Anterior cingulate cortex (tissue), 58 donors: ENCODE data around the gene SH3D21.

ENCODE experiments used
- DNase-seq, 58 donors: peaks; one replicate each; lab custom pipeline; 2025; lab: John Stamatoyannopoulos, UW

SH3D21 gene

DNA sequence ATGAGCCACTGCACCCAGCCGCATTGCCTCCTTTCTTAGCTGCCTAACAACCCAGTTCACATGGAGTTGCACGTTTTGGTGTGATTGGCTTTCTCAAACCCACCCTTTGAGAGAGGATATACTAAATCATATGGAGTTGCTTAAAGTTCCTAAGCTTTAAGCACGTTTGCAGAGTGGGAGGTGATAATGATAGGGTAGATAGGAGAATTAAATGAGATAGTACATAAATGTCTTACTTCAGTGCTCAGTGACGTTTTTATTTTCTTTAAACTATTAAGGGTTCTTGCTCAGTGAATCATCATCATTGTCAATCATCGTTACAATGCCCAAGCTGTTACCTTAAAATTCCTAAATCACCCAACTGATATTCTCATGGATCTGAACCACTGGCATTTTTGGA is 2.9 kb upstream of the SH3D21 start:
- DNase-seq = no peak

- no peak for DNase-seq
Measured at GRCh38 chr1:36303650-36304360, 2.4 kb upstream of the SH3D21 start.

- DNase-seq = no peak
Measured at GRCh38 chr1:36304521-36304920, 1.6 kb upstream of the SH3D21 start.

- DNase-seq = no peak
Measured at GRCh38 chr1:36304970-36305914, 926 bp upstream of the SH3D21 start.

- no peak for DNase-seq
Measured at GRCh38 chr1:36305915-36306209, 306 bp upstream of the SH3D21 start.

DNA sequence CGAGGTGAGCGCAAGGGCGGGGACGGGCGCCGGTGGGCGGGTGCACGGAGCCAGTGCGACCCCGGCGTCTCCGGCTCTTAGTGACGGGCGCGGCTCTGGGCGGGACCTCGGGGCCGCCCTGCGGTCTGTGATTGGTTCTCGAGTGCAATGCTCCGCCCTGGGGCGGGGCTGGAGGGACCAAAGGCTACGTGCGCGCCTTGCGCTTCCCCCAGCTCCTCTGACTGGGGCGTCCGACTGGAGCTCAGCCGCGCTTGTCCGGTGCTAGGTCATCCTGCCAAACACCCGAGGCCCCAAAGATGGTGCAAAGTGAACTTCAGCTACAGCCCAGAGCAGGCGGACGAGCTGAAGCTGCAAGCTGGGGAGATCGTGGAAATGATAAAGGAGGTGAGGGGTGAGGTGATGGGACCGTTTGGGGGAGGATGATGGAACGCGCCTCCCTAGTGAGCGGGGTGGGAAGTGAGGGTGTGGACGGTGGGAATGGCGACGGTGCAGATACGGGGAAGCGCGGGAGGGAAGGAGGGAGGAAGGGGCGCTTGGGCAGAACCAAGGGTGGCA is 811 bp downstream of the SH3D21 start:
- DNase-seq = peak; percentile 27 to 94 (median 79)

DNA sequence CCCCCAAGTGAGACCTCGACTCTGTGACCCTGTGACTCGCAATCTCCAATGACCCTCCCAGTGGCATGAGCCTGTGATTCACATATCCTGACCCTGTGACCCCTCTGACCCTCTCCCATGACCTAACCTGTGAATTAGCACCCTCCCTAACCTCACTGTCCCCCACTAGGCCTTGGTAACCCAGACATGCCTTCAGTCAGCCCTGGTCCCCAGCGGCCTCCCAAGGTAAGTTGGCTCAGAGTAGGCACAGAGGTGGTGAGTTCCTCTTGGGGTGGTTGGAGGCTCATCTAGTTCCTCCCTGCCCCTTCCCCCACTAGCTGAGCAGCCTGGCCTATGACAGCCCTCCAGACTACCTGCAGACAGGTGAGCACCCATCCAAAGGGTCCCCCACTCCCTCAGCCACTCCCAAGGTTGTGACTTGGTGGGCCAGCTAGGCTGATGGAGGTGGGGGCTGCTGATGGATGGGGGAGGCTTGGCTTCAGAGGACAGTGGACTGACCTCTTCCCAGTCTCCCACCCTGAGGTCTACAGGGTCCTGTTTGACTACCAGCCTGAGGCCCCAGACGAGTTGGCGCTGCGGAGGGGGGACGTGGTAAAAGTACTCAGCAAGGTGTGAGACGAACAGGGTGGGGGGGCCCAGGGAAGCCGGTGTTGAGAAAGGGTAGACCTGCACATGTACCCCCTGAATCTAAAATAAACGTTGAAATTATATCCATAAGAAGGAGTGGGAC is 1.6 kb downstream of the SH3D21 start:
- DNase-seq = no peak

- no peak for DNase-seq
Measured at GRCh38 chr1:36309397-36309796, 3.2 kb downstream of the SH3D21 start.

DNA sequence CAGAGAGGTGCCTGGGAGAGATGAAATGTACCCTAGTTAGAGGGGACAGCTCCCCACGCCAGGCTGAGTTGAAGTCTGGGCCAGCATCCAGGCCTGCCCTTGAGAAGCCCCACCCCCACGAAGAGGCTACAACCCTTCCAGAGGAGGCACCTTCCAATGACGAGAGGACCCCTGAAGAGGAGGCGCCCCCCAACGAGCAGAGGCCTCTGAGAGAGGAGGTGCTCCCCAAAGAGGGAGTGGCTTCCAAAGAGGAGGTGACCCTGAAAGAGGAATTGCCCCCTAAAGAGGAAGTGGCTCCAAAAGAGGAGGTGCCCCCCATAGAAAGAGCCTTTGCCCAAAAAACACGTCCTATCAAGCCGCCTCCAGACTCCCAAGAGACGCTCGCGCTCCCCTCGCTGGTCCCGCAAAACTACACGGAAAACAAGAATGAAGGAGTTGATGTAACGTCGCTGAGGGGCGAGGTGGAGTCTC is 14.2 kb downstream of the SH3D21 start:
- no peak for DNase-seq

GRCh38 chr1:36320767-36321118 is 14.6 kb downstream of the SH3D21 start:
- no peak for DNase-seq

DNA sequence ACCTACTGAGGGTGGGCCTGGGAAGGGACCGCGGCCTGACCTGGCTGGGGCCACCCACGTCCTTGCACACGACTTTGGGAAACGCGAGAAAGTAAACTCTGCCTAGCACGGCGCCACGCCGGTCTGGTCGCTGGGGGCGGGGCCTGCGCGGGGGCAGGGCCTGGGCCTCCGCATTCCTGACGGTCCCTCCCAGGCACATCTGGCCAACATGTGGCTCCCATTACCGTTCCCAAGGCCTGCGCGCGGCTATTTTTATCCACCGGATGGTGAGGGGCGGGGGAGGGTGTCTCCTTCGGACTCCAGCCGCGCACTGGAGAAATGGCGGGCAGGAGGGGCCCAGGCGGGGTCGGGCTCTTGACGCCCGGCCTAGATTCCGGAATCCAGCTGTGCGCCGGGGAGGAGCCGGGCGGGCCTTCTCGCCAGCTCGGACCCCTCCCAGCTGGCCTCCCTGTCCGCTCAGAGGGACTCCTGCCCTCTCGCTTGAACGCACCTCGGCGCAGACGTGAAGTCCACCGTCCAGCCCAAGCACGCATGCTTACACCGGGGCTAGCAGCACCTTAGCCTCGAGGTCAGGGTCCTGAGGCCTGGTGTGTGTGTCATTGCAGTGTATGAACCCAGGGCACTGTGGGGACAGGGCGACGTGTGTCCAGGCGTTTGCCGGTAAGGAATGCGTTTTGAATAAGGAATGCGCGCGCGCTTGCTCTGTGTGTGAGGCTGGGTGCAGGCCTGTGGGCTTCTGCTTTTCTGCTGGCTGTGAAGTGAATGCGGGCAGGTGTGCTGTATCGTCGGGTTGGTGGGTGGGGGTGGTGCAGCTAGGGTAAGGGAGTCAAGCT is 15.2 kb downstream of the SH3D21 start:
- no peak for DNase-seq

GRCh38 chr1:36322041-36322785 is 16.0 kb downstream of the SH3D21 start:
- DNase-seq = no peak

- DNase-seq = peak in 1 of 58 donors; percentile 61
Measured at GRCh38 chr1:36322786-36323635, 16.8 kb downstream of the SH3D21 start.

GRCh38 chr1:36323636-36324352 is 17.6 kb downstream of the SH3D21 start, which contains the start of gene EVA1B:
Gene EVA1B (minus strand): TSS chr1:36323645. CDS start chr1:36323037, 608 bp downstream.
- DNase-seq = peak in 22 of 58 donors; percentile 8 to 61 (median 20)

GRCh38 chr1:36324353-36324703 is 18.2 kb downstream of the SH3D21 start:
- no peak for DNase-seq

- no peak for DNase-seq
Measured at GRCh38 chr1:36326499-36326898, 20.3 kb downstream of the SH3D21 start.

DNA sequence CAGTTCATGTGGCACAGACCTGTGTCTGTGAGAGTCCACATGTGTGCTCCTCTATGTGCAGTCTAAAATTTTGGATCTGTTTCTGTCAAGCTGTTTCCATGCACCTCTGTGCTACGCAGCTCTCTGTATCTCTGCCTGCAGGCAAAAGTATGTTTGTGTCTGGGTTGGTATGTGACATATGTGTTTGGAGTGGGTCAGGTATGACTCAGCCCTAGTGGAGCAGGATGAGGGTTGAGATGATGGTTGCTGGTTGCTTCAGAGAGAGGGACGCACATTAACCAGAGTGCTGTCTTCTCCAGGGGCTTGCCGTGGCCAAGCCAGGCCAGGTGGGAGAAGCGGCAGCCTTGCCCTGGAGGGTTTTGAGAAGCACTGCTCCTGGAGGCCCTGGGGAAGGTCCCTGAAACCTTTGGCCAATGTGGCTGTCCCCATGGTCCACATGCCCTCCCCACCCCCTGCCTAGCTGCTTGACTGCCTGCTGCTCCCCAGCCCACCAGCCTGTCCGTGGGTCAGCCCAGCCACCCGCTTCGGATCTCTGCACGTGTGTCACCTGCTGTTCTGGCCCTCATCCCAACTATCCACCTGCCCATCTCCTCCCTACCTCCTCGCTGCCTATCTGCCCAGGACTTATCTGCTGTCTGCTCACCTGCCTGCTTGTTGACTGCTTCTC is 21.4 kb downstream of the SH3D21 start:
- DNase-seq = no peak
